HepG2 (cell line): ENCODE results near the gene ZFPM1. TPM values are rescaled to one million over a fixed set of nuclear protein-coding genes. Genes with fewer than 3 reads are reported as not detected.

Experiments used
- AFF4 ChIP-seq: sonication (generic); formaldehyde crosslinking; IDR thresholded peaks from 2 replicates; pipeline ENCODE4 v1.4.0; 2020; ENCODE audit warnings: missing genetic modification reagents
- CHCHD3 ChIP-seq: sonication (generic); formaldehyde crosslinking; IDR thresholded peaks from 2 replicates; pipeline ENCODE4 v1.8.0; 2022; ENCODE audit warnings: mild to moderate bottlenecking, missing genetic modification reagents, moderate library complexity
- CTCF ChIP-seq: sonication (generic); formaldehyde crosslinking; IDR thresholded peaks from 2 replicates; pipeline ENCODE4 v1.5.0; 2020; ENCODE audit warnings: mild to moderate bottlenecking, missing genetic modification reagents, moderate library complexity
- DMAP1 ChIP-seq: IDR thresholded peaks from 2 replicates; pipeline ENCODE4 v1.6.1; 2016
- GABPB1 ChIP-seq: IDR thresholded peaks from 2 replicates; pipeline ENCODE4 v1.6.1; 2016; ENCODE audit warnings: mild to moderate bottlenecking, missing genetic modification reagents, moderate library complexity, missing compliant biosample characterization
- KDM1A ChIP-seq: IDR thresholded peaks from 2 replicates; pipeline ENCODE4 v1.6.1; 2016; ENCODE audit warnings: missing compliant biosample characterization
- KLF15 ChIP-seq: sonication (generic); formaldehyde crosslinking; IDR thresholded peaks from 2 replicates; pipeline ENCODE4 v1.8.1; 2023; ENCODE audit warnings: borderline replicate concordance, mild to moderate bottlenecking, inconsistent platforms, missing genetic modification reagents, mixed read lengths
- MNT ChIP-seq: fragments of 450-650 bp; IDR thresholded peaks from 2 replicates; pipeline ENCODE4 v1.6.1; 2016
- PAXIP1 ChIP-seq: sonication (generic); formaldehyde crosslinking; conservative IDR thresholded peaks from 2 replicates; pipeline ENCODE4 v1.4.0; 2020; ENCODE audit warnings: mild to moderate bottlenecking, missing genetic modification reagents, moderate library complexity
- SPEN ChIP-seq: sonication (generic); formaldehyde crosslinking; IDR thresholded peaks from 2 replicates; pipeline ENCODE4 v1.5.1; 2020; ENCODE audit warnings: low read depth, mild to moderate bottlenecking, missing genetic modification reagents
- ZNF383 ChIP-seq: sonication (generic); formaldehyde crosslinking; IDR thresholded peaks from 2 replicates; pipeline ENCODE4 v1.4.0; 2020; ENCODE audit warnings: missing genetic modification reagents, mild to moderate bottlenecking, borderline replicate concordance
- ZNF770 ChIP-seq: sonication (generic); formaldehyde crosslinking; IDR thresholded peaks from 2 replicates; pipeline ENCODE4 v1.5.0; 2020; ENCODE audit warnings: mild to moderate bottlenecking, missing genetic modification reagents
- ZNF788 ChIP-seq: sonication (generic); formaldehyde crosslinking; IDR thresholded peaks from 2 replicates; pipeline ENCODE4 v1.5.0; 2020; ENCODE audit warnings: mild to moderate bottlenecking, missing genetic modification reagents, borderline replicate concordance
- polyA plus RNA-seq, 8 experiments: library from polyadenylated mRNA; depleted of rRNA in 3 of 8; stranded (reverse) in 7 of 8; unstranded in 1 of 8; fragments of >200 nt; fragmentation: Illumina TruSeq in 4 of 8; extraction: Trizol in 4 of 8; gene quantifications; 2 replicates each; pipeline versions ENCODE4 v1.2.1 to v1.2.3, GENCODE V29; 2011 to 2016; ENCODE audit warnings: low read depth in 4 of 8, missing spikeins in 1 of 8, mixed read lengths in 1 of 8; ENCODE audit not compliant: insufficient read depth in 1 of 8
- total RNA-seq, 5 experiments: library from RNA; depleted of rRNA; stranded (reverse); fragments of >200 nt; fragmentation: Illumina TruSeq; extraction: Trizol; gene quantifications; 2 replicates each; pipeline ENCODE4 v1.2.3, GENCODE V29; 2016; ENCODE audit warnings: low read depth in 1 of 5

ZFPM1 gene
- total and polyA plus RNA-seq, 2 of the 13 experiments (the other 11 are each of a cell fraction or from before 2014, with no cell fraction given), result 1.3 to 3.8 TPM

GRCh38 chr16:88494335-88495154 is 41.5 kb downstream of the ZFPM1 start (continued):
- peak; percentile 54 for TF ChIP-seq PAXIP1 (CRISPR knock-in tag)
- no peak for TF ChIP-seq KLF15 (CRISPR knock-in tag)
- TF ChIP-seq CTCF (CRISPR knock-in tag), result peak; percentile 60
- TF ChIP-seq DMAP1 (CRISPR knock-in tag), result no peak
- TF ChIP-seq GABPB1 (CRISPR knock-in tag), result peak; percentile 19; the same call in 1 of the 2 replicates
- no peak for TF ChIP-seq AFF4 (CRISPR knock-in tag)
- TF ChIP-seq ZNF383, result no peak
- 0 out of 2 replicates have a peak, but pooled peaks have one; percentile 31 for TF ChIP-seq ZNF770 (CRISPR knock-in tag)
- no peak for TF ChIP-seq KDM1A (CRISPR knock-in tag)
- peak; percentile 33; the same call in 1 of the 2 replicates for TF ChIP-seq SPEN (CRISPR knock-in tag)
- peak; percentile 14; the same call in 1 of the 2 replicates for TF ChIP-seq ZNF788
- no peak for TF ChIP-seq CHCHD3 (CRISPR knock-in tag)
- TF ChIP-seq MNT, result no peak
